GM23248 (cell line): ENCODE measurements around the gene EID1. TPM values are rescaled to one million over a fixed set of nuclear protein-coding genes. Genes with fewer than 3 reads are reported as not detected.

Experiments used
- DNase-seq: peaks from one replicate; pipeline ENCODE4 v3.0.0-alpha.2; 2015
- H2AFZ ChIP-seq: fragments of 200-600 bp; sonication (generic); 2 replicates; pipeline ENCODE4 v1.6.1; 2016; ENCODE audit warnings: antibody characterized with exemption
- H3F3A ChIP-seq: fragments of 200-600 bp; sonication (generic); 2 replicates; pipeline ENCODE4 v1.6.1; 2016; ENCODE audit warnings: mild to moderate bottlenecking, antibody characterized with exemption, mixed run types; ENCODE audit not compliant: insufficient read depth
- H3K27ac ChIP-seq: fragments of 200-600 bp; sonication (generic); 2 replicates; pipeline ENCODE4 v1.5.1; 2016; ENCODE audit warnings: mild to moderate bottlenecking
- H3K27me3 ChIP-seq: fragments of 200-600 bp; sonication (generic); replicated peaks from 2 replicates; pipeline ENCODE4 v1.6.1; 2016; ENCODE audit warnings: mild to moderate bottlenecking; ENCODE audit not compliant: insufficient read depth
- H3K36me3 ChIP-seq: fragments of 200-600 bp; sonication (generic); 2 replicates; pipeline ENCODE4 v1.6.1; 2016; ENCODE audit warnings: low read depth, mild to moderate bottlenecking
- H3K4me1 ChIP-seq: fragments of 200-600 bp; sonication (generic); 2 replicates; pipeline ENCODE4 v1.6.1; 2016; ENCODE audit warnings: mild to moderate bottlenecking; ENCODE audit not compliant: insufficient read depth
- H3K4me2 ChIP-seq: fragments of 200-600 bp; sonication (generic); one replicate; pipeline ENCODE4 v1.6.1; 2016; ENCODE audit warnings: mild to moderate bottlenecking; ENCODE audit not compliant: unreplicated experiment
- H3K4me3 ChIP-seq: fragments of 200-600 bp; sonication (generic); 2 replicates; pipeline ENCODE4 v1.5.1; 2016; ENCODE audit warnings: mild to moderate bottlenecking
- H3K79me2 ChIP-seq: fragments of 200-600 bp; sonication (generic); 2 replicates; pipeline ENCODE4 v1.6.1; 2016; ENCODE audit warnings: mild to moderate bottlenecking; ENCODE audit not compliant: insufficient read depth
- H3K9ac ChIP-seq: fragments of 200-600 bp; sonication (generic); 2 replicates; pipeline ENCODE4 v1.6.1; 2016; ENCODE audit warnings: mild to moderate bottlenecking
- H3K9me2 ChIP-seq: fragments of 200-600 bp; sonication (generic); 2 replicates; pipeline ENCODE4 v1.6.1; 2016; ENCODE audit warnings: mixed run types, mild to moderate bottlenecking, moderate library complexity; ENCODE audit not compliant: insufficient read depth
- H3K9me3 ChIP-seq: fragments of 200-600 bp; sonication (generic); one replicate; pipeline ENCODE4 v1.6.1; 2017; ENCODE audit warnings: low read depth
- H4K20me1 ChIP-seq: fragments of 200-600 bp; sonication (generic); 2 replicates; pipeline ENCODE4 v1.6.0; 2016; ENCODE audit not compliant: insufficient read depth
- EZH2 ChIP-seq: fragments of 200-600 bp; sonication (generic); IDR thresholded peaks from 2 replicates; pipeline ENCODE4 v1.6.1; 2018; ENCODE audit warnings: antibody characterized with exemption, mild to moderate bottlenecking; ENCODE audit not compliant: insufficient read depth, poor library complexity, severe bottlenecking
- EZH2phosphoT487 ChIP-seq: fragments of 200-600 bp; sonication (generic); IDR thresholded peaks from 2 replicates; pipeline ENCODE4 v1.6.1; 2018; ENCODE audit warnings: antibody characterized with exemption, moderate library complexity, mild to moderate bottlenecking, low read depth; ENCODE audit not compliant: insufficient read depth
- WGBS, 2 experiments: methylation state at CpG; one replicate each; pipeline ENCODE4 v1.1.6; 2015 to 2017; ENCODE audit warnings: low lambda C conversion rate in 2 of 2, low coverage in 1 of 2; ENCODE audit errors: missing lambda C conversion rate in 2 of 2; 5-methylcytosine and 5-hydroxymethylcytosine counted together
- in situ Hi-C: fragments of 300-500 bp; cut with MboI; formaldehyde crosslinking; loops from 2 replicates; pipeline ENCODE4 v1.15.0; 2020
- polyA plus RNA-seq: library from polyadenylated mRNA; unstranded; fragments of >200 nt; fragmentation: Nextera tagmentation; extraction: Ambion mirVana; gene quantifications from 2 replicates; pipeline ENCODE4 v1.2.1, GENCODE V29; 2016
- total RNA-seq: library from RNA; depleted of rRNA; stranded (reverse); fragments of >200 nt; shearing (Covaris generic); gene quantifications from 2 replicates; pipeline ENCODE4 v1.2.3, GENCODE V29; 2014

The EID1 gene
- total and polyA plus RNA-seq, 2 experiments from 2014 or later, result 281 to 380 TPM

DNA sequence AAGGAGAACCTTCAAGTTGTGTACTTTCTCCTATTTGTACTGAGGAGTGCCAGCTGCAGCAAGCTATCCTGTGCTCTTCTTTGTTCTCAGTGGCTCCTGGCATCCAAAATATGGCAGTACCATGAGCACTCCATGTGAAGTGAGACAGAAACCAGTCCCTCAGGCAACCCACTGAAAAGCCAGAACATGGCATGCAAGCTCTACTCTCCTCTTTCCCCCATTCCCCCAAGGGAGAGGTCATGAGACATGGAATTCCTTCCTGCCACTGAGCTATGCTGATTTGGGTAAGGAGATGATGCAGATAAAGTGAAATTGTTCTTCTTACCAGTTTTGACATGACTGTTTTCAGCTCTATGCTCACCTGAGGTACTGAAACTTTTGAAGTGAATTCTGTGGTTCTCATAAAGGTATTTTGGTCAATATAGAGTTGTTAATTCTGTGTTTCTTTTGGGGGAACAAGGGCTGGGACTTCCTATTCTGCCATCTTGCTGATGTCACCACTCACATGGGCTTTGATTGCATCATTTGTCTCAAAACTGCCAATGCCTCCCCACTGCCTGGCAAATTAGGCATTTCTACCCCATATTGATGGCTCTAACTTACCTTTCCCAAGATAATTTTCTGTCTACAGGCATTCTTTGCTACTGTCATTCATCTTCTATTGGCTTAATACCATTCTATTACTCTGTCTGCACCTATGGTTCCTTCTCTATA lies 44.3 kb upstream of the EID1 start:
- no peak overlapping the region for H2AFZ ChIP-seq

GRCh38 chr15:48834756-48835155 lies 43.2 kb upstream of the EID1 start:
- no peak for DNase-seq
- Histone ChIP-seq H3K9ac (no peak overlapping the region), H3K4me2 (no peak overlapping the region), H3K36me3 (no peaks in the 10 kb centered on the region), H3K9me3 (no peaks in the 10 kb centered on the region), H3K4me1 (no peaks in the 10 kb centered on the region), H3K4me3 (no peak overlapping the region), H3F3A (no peaks in the 10 kb centered on the region), H3K9me2 (no peaks in the 10 kb centered on the region), H3K79me2 (no peaks in the 10 kb centered on the region), H3K27me3 (no peaks in the 10 kb centered on the region), H2AFZ (no peak overlapping the region), H3K27ac (no peak overlapping the region), H4K20me1 (no peaks in the 10 kb centered on the region)
- WGBS, 2 experiments, result 76 to 83% methylated on average over 5 of the region's 5 CpGs
- TF ChIP-seq EZH2, result no peak
- in situ Hi-C loops, result no loop called here

More for the DNA sequence above, 44.3 kb upstream of the EID1 start:
- no peaks in the 10 kb centered on the region for H3K4me1 ChIP-seq
- H4K20me1 ChIP-seq, result no peaks in the 10 kb centered on the region
- no peaks in the 10 kb centered on the region for H3K9me3 ChIP-seq
- no peak overlapping the region for H3K4me2 ChIP-seq
- DNase-seq, result no peak
- no peaks in the 10 kb centered on the region for H3K9me2 ChIP-seq
- no peaks in the 10 kb centered on the region for H3K27me3 ChIP-seq
- no peaks in the 10 kb centered on the region for H3K79me2 ChIP-seq
- H3K27ac ChIP-seq, result no peak overlapping the region
- no peak for TF ChIP-seq EZH2
- TF ChIP-seq EZH2phosphoT487, result no peak
- no peaks in the 10 kb centered on the region for H3K36me3 ChIP-seq
- no peaks in the 10 kb centered on the region for H3F3A ChIP-seq
- no peak overlapping the region for H3K4me3 ChIP-seq
- in situ Hi-C loops, result no loop called here
- H3K9ac ChIP-seq, result no peak overlapping the region

GRCh38 chr15:48842501-48842900 lies 35.4 kb upstream of the EID1 start:
- Histone ChIP-seq H3K27me3 (no peaks in the 10 kb centered on the region), H3K27ac (no peak overlapping the region), H3K4me3 (no peak overlapping the region), H2AFZ (no peak overlapping the region), H3K9me2 (no peaks in the 10 kb centered on the region), H3K9ac (no peak overlapping the region), H3K36me3 (no peaks in the 10 kb centered on the region), H4K20me1 (no peaks in the 10 kb centered on the region), H3K79me2 (no peaks in the 10 kb centered on the region), H3F3A (no peaks in the 10 kb centered on the region), H3K9me3 (no peaks in the 10 kb centered on the region), H3K4me1 (no peaks in the 10 kb centered on the region), H3K4me2 (no peak overlapping the region)
- in situ Hi-C loops, result no loop called here
- no peak for DNase-seq
- TF ChIP-seq EZH2 (no peak), EZH2phosphoT487 (no peak)
- 84 to 86% methylated on average over 6 of the region's 6 CpGs for WGBS, 2 experiments

- DNase-seq, result no peak
- H3K9me3 ChIP-seq, result no peaks in the 10 kb centered on the region
- no peak overlapping the region for H3K27ac ChIP-seq
- no peaks in the 10 kb centered on the region for H3K36me3 ChIP-seq
- no peaks in the 10 kb centered on the region for H3K79me2 ChIP-seq
- no peak overlapping the region for H2AFZ ChIP-seq
- H4K20me1 ChIP-seq, result no peaks in the 10 kb centered on the region
- WGBS, 2 experiments, result 63 to 66% methylated on average over 1 of the region's 1 CpG
- no peaks in the 10 kb centered on the region for H3K9me2 ChIP-seq
- no peak overlapping the region for H3K4me2 ChIP-seq
- TF ChIP-seq EZH2 (no peak), EZH2phosphoT487 (no peak)
- no peak overlapping the region for H3K4me3 ChIP-seq
- H3F3A ChIP-seq, result no peaks in the 10 kb centered on the region
- no peak overlapping the region for H3K9ac ChIP-seq
- in situ Hi-C loops, result no loop called here
- H3K4me1 ChIP-seq, result no peaks in the 10 kb centered on the region
- no peaks in the 10 kb centered on the region for H3K27me3 ChIP-seq
Observed at GRCh38 chr15:48845123-48845522, 32.8 kb upstream of the EID1 start.
